Osteocyte (in vitro differentiated cells): ENCODE results near the gene FIGNL2. TPM values are rescaled to one million over a fixed set of nuclear protein-coding genes. Genes with fewer than 3 reads are reported as not detected.

Source experiments
- DNase-seq: peaks from one replicate; pipeline ENCODE4 v3.0.0; 2021; ENCODE audit warnings: mixed read lengths; ENCODE audit not compliant: unreplicated experiment; ENCODE audit errors: extremely low spot score
- H3K27ac Mint-ChIP-seq: one replicate; pipeline ENCODE4 v1.8.0; 2021; ENCODE audit warnings: mild to moderate bottlenecking, mixed read lengths; ENCODE audit not compliant: unreplicated experiment
- H3K27me3 Mint-ChIP-seq: one replicate; pipeline ENCODE4 v1.8.0; 2021; ENCODE audit warnings: mixed read lengths; ENCODE audit not compliant: unreplicated experiment
- H3K36me3 Mint-ChIP-seq: one replicate; pipeline ENCODE4 v1.8.0; 2021; ENCODE audit warnings: mixed read lengths; ENCODE audit not compliant: unreplicated experiment
- H3K4me1 Mint-ChIP-seq: one replicate; pipeline ENCODE4 v1.8.0; 2021; ENCODE audit warnings: mixed read lengths; ENCODE audit not compliant: unreplicated experiment
- H3K4me3 Mint-ChIP-seq: one replicate; pipeline ENCODE4 v1.8.0; 2021; ENCODE audit warnings: mild to moderate bottlenecking, moderate library complexity, mixed read lengths; ENCODE audit not compliant: unreplicated experiment
- H3K9me3 Mint-ChIP-seq: one replicate; pipeline ENCODE4 v1.8.0; 2021; ENCODE audit warnings: mixed read lengths; ENCODE audit not compliant: unreplicated experiment
- long read RNA-seq: library from polyadenylated mRNA; unstranded; transcript quantifications from one replicate; pipeline ENCODE4 v2.0.0, GENCODE V29; 2021
- total RNA-seq: library from RNA; stranded (reverse); gene quantifications from 2 replicates; pipeline ENCODE4 v1.2.1, GENCODE V29; 2021
- TF ChIP-seq, protein P1 (sequence below): fragments of 200-600 bp; sonication (generic); IDR thresholded peaks from 2 replicates; pipeline ENCODE4 v1.5.0; 2021; ENCODE audit warnings: antibody characterized with exemption, mild to moderate bottlenecking, moderate library complexity

Gene FIGNL2, protein sequence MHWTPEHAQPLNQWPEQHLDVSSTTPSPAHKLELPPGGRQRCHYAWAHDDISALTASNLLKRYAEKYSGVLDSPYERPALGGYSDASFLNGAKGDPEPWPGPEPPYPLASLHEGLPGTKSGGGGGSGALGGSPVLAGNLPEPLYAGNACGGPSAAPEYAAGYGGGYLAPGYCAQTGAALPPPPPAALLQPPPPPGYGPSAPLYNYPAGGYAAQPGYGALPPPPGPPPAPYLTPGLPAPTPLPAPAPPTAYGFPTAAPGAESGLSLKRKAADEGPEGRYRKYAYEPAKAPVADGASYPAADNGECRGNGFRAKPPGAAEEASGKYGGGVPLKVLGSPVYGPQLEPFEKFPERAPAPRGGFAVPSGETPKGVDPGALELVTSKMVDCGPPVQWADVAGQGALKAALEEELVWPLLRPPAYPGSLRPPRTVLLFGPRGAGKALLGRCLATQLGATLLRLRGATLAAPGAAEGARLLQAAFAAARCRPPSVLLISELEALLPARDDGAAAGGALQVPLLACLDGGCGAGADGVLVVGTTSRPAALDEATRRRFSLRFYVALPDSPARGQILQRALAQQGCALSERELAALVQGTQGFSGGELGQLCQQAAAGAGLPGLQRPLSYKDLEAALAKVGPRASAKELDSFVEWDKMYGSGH
- 0.08 TPM in 2 replicates for total RNA-seq
- long read RNA-seq = 0 reads

DNA sequence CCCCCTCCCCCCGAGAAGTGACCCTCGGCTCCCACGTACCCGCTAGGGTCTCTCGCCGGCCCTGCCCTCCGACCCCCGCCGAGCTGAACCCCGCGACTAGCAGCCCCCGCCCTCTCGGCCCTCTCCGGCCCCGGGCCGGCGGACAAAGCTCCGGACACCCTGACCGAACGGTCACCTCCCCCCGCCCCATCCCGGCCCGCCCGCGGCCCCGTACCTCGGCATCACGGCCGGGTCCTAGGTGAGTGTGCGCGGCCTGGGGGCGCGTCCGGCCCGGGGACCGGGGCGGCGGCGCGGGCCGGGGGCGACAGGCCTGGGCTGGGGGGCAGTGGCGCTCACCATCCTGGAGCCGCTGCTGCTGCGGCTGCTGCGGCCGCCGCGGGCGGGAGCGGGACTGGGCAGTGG lies at the start of gene FIGNL2:
TSS of gene FIGNL2 (minus strand) at position 393 of the 402 bp plus-strand sequence. CDS start 26,305 bp downstream, outside the sequence.
- TF ChIP-seq, protein P1, sequence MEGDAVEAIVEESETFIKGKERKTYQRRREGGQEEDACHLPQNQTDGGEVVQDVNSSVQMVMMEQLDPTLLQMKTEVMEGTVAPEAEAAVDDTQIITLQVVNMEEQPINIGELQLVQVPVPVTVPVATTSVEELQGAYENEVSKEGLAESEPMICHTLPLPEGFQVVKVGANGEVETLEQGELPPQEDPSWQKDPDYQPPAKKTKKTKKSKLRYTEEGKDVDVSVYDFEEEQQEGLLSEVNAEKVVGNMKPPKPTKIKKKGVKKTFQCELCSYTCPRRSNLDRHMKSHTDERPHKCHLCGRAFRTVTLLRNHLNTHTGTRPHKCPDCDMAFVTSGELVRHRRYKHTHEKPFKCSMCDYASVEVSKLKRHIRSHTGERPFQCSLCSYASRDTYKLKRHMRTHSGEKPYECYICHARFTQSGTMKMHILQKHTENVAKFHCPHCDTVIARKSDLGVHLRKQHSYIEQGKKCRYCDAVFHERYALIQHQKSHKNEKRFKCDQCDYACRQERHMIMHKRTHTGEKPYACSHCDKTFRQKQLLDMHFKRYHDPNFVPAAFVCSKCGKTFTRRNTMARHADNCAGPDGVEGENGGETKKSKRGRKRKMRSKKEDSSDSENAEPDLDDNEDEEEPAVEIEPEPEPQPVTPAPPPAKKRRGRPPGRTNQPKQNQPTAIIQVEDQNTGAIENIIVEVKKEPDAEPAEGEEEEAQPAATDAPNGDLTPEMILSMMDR = no peak
- H3K36me3 Mint-ChIP-seq = no peaks in the 10 kb centered on the region
- peaks cover 11% of the 10 kb centered on the region for H3K4me1 Mint-ChIP-seq
- no peaks in the 10 kb centered on the region for H3K9me3 Mint-ChIP-seq
- no peak for DNase-seq
- H3K27me3 Mint-ChIP-seq = peaks cover 45% of the 10 kb centered on the region
- no peak within 1 kb of the TSS for H3K27ac Mint-ChIP-seq
- H3K4me3 Mint-ChIP-seq = peak within 1 kb of the TSS; percentile 65

DNA sequence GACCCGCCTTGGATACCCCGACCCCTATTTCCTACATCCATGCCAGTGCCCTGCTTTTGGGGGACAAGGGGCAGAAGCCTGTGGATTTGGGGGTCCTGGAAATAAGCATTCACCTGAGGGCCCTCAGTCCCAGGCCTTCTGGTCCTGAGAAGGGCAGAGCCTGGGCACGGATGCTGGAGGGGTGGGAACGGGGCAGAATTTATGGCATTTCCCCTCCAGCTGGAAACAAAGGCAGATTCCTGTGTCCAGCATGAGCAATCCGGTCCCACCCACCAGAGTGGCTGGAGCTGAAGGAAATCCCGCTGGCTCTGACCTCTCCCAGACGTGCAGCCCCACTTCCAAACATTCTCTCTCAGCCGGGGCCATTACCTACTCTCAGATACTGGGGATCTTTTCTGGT lies 48.7 kb upstream of the FIGNL2 start:
- Mint-ChIP-seq H3K36me3 (no peaks in the 10 kb centered on the region), H3K27me3 (no peaks in the 10 kb centered on the region), H3K4me1 (peaks cover 11% of the 10 kb centered on the region), H3K4me3 (no peak overlapping the region), H3K27ac (no peak overlapping the region), H3K9me3 (no peaks in the 10 kb centered on the region)
- TF ChIP-seq, protein P1 = no peak
- no peak for DNase-seq

DNA sequence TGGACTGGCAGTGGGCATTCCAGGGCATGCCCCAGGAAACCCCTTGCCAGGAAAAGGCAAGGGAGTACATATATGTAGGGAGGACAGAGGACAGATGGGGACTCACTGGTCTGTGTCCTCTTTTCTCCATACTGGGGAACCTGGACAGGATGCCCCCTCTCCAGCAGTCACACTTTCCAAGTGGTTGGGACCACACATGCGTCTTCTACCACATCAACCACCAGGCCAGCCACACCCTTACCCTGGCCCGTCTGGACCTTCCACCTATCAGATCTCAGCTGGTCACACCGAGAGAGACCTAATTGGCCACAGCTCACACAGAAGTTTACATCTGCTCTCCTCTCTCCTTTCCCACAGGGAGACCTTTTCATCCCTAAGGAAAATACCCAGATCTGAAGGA lies 47.7 kb upstream of the FIGNL2 start:
- Mint-ChIP-seq H3K4me1 (peaks cover 11% of the 10 kb centered on the region), H3K36me3 (no peaks in the 10 kb centered on the region), H3K27ac (no peak overlapping the region), H3K27me3 (no peaks in the 10 kb centered on the region), H3K9me3 (no peaks in the 10 kb centered on the region), H3K4me3 (no peak overlapping the region)
- TF ChIP-seq, protein P1 = no peak
- DNase-seq = no peak

DNA sequence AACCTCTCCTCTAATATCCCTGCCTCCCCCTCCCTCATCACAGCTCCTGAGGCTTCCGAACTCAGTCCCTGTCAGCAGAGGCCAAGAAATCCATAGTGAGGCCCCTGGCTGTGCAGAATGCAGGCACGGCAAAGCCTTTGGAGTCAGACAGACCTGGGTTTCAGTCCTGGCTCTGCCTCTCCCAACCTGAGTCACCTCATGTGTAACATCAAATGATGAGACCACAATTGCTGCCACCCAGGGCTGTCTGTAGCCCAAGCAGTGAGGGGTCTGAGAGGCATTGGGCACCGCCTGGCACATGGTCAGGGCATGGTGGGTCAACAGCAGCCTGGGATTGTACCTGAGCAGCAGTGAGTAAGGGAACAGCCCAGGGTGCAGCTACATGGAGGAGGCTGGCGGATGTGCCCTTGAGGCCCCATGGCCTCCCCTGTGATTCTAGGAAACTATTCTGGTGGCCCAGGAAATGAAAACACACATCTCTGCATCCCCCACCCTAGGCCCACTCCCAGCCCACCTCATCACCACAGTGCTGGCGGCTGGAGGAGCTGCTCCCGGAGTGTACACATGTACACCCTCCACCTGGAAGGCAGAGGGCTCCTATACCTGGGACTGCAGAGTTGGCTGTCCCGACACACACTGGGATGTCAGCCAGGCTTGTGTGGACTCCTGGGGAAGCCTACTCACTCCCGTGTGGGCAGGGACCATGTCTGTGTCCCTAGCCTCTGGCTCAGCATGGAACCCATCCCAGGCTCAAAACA lies 47.0 kb upstream of the FIGNL2 start:
- no peak overlapping the region for H3K27ac Mint-ChIP-seq

More for the DNA sequence above, 47.0 kb upstream of the FIGNL2 start:
- Mint-ChIP-seq H3K27me3 (no peaks in the 10 kb centered on the region), H3K36me3 (no peaks in the 10 kb centered on the region), H3K4me1 (peaks cover 11% of the 10 kb centered on the region), H3K4me3 (no peak overlapping the region), H3K9me3 (no peaks in the 10 kb centered on the region)
- DNase-seq = no peak
- TF ChIP-seq, protein P1 = no peak
